HCT116 (cell line): ENCODE results near the gene FAM221A.

Experiments used
- ELF1 ChIP-seq: IDR thresholded peaks from 2 replicates; pipeline ENCODE4 v1.6.1; 2012; ENCODE audit warnings: low read depth, borderline replicate concordance
- EZH2 ChIP-seq: fragments of 200-600 bp; sonication (generic); IDR thresholded peaks from 2 replicates; pipeline ENCODE4 v1.6.1; 2017; ENCODE audit warnings: antibody characterized with exemption, mixed run types
- FOSL1 ChIP-seq: IDR thresholded peaks from 2 replicates; pipeline ENCODE4 v1.6.1; 2012; ENCODE audit warnings: low read depth
- POLR2A ChIP-seq: IDR thresholded peaks from 2 replicates; pipeline ENCODE4 v1.7.0; 2011; ENCODE audit warnings: borderline replicate concordance; ENCODE audit not compliant: insufficient read depth, insufficient read length; ENCODE audit errors: extremely low read depth
- REST ChIP-seq: IDR thresholded peaks from 2 replicates; pipeline ENCODE4 v1.6.1; 2012; ENCODE audit warnings: low read depth
- TF ChIP-seq, protein P1 (sequence below), 3 experiments: fragments of 200-600 bp in 1 of 3; sonication (generic) in 1 of 3; IDR thresholded peaks in 2 of 3; conservative IDR thresholded peaks in 1 of 3; 2 replicates each; pipeline ENCODE4 v1.5.1; 2012 to 2017; ENCODE audit warnings: low read depth in 2 of 3, low read length in 2 of 3, antibody characterized with exemption in 1 of 3, borderline replicate concordance in 1 of 3, control low read depth in 1 of 3, mild to moderate bottlenecking in 1 of 3, mixed read lengths in 1 of 3, mixed run types in 1 of 3, moderate library complexity in 1 of 3; ENCODE audit not compliant: insufficient read depth in 1 of 3

DNA sequence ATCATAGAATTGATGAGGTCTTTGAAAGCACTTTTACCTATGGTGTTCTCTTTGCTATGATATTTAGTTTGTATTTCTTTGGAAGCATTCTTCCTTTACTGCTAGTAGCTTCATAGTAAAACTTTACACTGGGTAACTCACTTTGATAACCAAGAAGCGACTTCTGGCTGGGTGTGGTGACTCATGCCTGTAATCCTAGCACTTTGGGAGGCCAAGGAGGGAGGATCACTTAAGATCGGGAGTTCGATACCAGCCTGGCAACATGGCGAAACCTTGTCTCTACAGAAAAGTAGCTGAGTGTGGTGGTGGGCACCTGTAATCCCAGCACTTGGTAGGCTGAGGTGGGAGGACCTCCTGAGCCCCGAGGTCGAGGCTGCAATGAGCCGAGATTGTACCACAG, 46.6 kb upstream of the FAM221A start:
- TF ChIP-seq, protein P1, sequence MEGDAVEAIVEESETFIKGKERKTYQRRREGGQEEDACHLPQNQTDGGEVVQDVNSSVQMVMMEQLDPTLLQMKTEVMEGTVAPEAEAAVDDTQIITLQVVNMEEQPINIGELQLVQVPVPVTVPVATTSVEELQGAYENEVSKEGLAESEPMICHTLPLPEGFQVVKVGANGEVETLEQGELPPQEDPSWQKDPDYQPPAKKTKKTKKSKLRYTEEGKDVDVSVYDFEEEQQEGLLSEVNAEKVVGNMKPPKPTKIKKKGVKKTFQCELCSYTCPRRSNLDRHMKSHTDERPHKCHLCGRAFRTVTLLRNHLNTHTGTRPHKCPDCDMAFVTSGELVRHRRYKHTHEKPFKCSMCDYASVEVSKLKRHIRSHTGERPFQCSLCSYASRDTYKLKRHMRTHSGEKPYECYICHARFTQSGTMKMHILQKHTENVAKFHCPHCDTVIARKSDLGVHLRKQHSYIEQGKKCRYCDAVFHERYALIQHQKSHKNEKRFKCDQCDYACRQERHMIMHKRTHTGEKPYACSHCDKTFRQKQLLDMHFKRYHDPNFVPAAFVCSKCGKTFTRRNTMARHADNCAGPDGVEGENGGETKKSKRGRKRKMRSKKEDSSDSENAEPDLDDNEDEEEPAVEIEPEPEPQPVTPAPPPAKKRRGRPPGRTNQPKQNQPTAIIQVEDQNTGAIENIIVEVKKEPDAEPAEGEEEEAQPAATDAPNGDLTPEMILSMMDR (IDR thresholded peaks at IDR 0.05 in 2 of 3, conservative IDR thresholded peaks at IDR 0.05 in 1 of 3; ENCODE audit: borderline replicate concordance in 1 of 3, insufficient read depth in 1 of 3, low read depth in 2 of 3, low read length in 2 of 3): no peak
- TF ChIP-seq POLR2A: no peak
- TF ChIP-seq REST: no peak
- TF ChIP-seq ELF1: no peak
- TF ChIP-seq FOSL1: no peak
- no peak for TF ChIP-seq EZH2
